ENCODE data around the gene YWHAG. TPM values are rescaled to one million over a fixed set of nuclear protein-coding genes. Genes with fewer than 3 reads are reported as not detected.
A peak's percentile ranks its signal among the peaks of the same experiment; 100 is the strongest.

Gene YWHAG
- total and polyA plus RNA-seq, 9 of the 15 experiments (the other 6 are each of a cell fraction or from before 2014, with no cell fraction given): 30.4 to 246 (median 94.5) TPM

DNA sequence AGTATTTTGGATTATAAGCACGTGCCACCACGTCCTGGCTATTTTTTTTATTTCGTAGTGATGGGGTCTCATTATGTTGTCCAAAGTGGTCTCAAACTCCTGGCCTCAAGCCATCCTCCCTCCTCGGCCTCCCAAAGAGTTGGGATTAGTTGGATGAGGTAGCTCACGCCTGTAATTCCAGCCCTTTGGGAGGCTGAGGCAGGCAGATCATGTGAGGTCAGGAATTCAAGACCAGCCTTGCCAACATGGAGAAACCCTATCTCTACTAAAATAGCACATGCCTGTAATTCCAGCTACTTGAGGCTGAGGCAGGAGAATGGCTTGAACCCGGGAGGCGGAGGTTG is 21.8 kb upstream of the YWHAG start (continued):
- TF ChIP-seq ZBTB7A (IDR thresholded peaks at IDR 0.05; ENCODE audit: borderline replicate concordance, control insufficient read depth, low read depth, low read length): no peak
- TF ChIP-seq, protein P1, sequence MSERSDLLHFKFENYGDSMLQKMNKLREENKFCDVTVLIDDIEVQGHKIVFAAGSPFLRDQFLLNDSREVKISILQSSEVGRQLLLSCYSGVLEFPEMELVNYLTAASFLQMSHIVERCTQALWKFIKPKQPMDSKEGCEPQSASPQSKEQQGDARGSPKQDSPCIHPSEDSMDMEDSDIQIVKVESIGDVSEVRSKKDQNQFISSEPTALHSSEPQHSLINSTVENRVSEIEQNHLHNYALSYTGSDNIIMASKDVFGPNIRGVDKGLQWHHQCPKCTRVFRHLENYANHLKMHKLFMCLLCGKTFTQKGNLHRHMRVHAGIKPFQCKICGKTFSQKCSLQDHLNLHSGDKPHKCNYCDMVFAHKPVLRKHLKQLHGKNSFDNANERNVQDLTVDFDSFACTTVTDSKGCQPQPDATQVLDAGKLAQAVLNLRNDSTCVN (CRISPR knock-in tag; IDR thresholded peaks at IDR 0.05): no peak
- TF ChIP-seq, protein P2, sequence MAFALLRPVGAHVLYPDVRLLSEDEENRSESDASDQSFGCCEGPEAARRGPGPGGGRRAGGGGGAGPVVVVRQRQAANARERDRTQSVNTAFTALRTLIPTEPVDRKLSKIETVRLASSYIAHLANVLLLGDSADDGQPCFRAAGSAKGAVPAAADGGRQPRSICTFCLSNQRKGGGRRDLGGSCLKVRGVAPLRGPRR (CRISPR knock-in tag; IDR thresholded peaks at IDR 0.05): no peak
- TF ChIP-seq MCM2 (IDR thresholded peaks at IDR 0.05; ENCODE audit: low read depth): no peak
- TF ChIP-seq MTA1 (IDR thresholded peaks at IDR 0.05; ENCODE audit: borderline replicate concordance): no peak
- no peak for TF ChIP-seq ZNF224 (CRISPR knock-in tag; IDR thresholded peaks at IDR 0.05)
- TF ChIP-seq SMARCA5 (IDR thresholded peaks at IDR 0.05): 0 out of 2 replicates have a peak, but pooled peaks have one; percentile 5
- no peak for TF ChIP-seq PHF21A (IDR thresholded peaks at IDR 0.05; ENCODE audit: borderline replicate concordance, low read depth)
- no peak for TF ChIP-seq GABPB1 (CRISPR knock-in tag; IDR thresholded peaks at IDR 0.05)
- no peak for TF ChIP-seq RNF2 (IDR thresholded peaks at IDR 0.05)
- 0 out of 2 replicates have a peak, but pooled peaks have one; percentile 15 for TF ChIP-seq ZNF24 (IDR thresholded peaks at IDR 0.05)
- TF ChIP-seq NONO (IDR thresholded peaks at IDR 0.05; ENCODE audit: low read depth in 2 of 2, low read length in 1 of 2): no peak
- TF ChIP-seq FOXM1 (IDR thresholded peaks at IDR 0.05; ENCODE audit: low read depth): no peak
- TF ChIP-seq FOXM1 (CRISPR knock-in tag; IDR thresholded peaks at IDR 0.05; ENCODE audit: low read depth): no peak
- TF ChIP-seq, protein P3, sequence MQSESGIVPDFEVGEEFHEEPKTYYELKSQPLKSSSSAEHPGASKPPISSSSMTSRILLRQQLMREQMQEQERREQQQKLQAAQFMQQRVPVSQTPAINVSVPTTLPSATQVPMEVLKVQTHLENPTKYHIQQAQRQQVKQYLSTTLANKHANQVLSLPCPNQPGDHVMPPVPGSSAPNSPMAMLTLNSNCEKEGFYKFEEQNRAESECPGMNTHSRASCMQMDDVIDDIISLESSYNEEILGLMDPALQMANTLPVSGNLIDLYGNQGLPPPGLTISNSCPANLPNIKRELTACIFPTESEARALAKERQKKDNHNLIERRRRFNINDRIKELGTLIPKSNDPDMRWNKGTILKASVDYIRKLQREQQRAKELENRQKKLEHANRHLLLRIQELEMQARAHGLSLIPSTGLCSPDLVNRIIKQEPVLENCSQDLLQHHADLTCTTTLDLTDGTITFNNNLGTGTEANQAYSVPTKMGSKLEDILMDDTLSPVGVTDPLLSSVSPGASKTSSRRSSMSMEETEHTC (IDR thresholded peaks at IDR 0.05): no peak
- TF ChIP-seq GATAD2B (IDR thresholded peaks at IDR 0.05; ENCODE audit: borderline replicate concordance): no peak
- TF ChIP-seq ZNF263 (CRISPR knock-in tag; IDR thresholded peaks at IDR 0.05; ENCODE audit: borderline replicate concordance): no peak
- no peak for TF ChIP-seq ZNF830 (CRISPR knock-in tag; IDR thresholded peaks at IDR 0.05)
- TF ChIP-seq, protein P4, sequence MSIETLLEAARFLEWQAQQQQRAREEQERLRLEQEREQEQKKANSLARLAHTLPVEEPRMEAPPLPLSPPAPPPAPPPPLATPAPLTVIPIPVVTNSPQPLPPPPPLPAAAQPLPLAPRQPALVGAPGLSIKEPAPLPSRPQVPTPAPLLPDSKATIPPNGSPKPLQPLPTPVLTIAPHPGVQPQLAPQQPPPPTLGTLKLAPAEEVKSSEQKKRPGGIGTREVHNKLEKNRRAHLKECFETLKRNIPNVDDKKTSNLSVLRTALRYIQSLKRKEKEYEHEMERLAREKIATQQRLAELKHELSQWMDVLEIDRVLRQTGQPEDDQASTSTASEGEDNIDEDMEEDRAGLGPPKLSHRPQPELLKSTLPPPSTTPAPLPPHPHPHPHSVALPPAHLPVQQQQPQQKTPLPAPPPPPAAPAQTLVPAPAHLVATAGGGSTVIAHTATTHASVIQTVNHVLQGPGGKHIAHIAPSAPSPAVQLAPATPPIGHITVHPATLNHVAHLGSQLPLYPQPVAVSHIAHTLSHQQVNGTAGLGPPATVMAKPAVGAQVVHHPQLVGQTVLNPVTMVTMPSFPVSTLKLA (conservative IDR thresholded peaks at IDR 0.05): no peak
- no peak for TF ChIP-seq HDAC1 (IDR thresholded peaks at IDR 0.05)
- TF ChIP-seq NEUROD1 (IDR thresholded peaks at IDR 0.05; ENCODE audit: borderline replicate concordance, low read depth, low read length, partially characterized antibody): no peak
- TF ChIP-seq ZNF324 (CRISPR knock-in tag; IDR thresholded peaks at IDR 0.05): no peak
- TF ChIP-seq, protein P5, sequence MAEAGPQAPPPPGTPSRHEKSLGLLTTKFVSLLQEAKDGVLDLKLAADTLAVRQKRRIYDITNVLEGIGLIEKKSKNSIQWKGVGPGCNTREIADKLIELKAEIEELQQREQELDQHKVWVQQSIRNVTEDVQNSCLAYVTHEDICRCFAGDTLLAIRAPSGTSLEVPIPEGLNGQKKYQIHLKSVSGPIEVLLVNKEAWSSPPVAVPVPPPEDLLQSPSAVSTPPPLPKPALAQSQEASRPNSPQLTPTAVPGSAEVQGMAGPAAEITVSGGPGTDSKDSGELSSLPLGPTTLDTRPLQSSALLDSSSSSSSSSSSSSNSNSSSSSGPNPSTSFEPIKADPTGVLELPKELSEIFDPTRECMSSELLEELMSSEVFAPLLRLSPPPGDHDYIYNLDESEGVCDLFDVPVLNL (CRISPR knock-in tag; IDR thresholded peaks at IDR 0.05; ENCODE audit: low read depth): no peak
- TF ChIP-seq ZNF311 (CRISPR knock-in tag; IDR thresholded peaks at IDR 0.05): peak; percentile 25; the same call in 1 of the 2 replicates
